NCI-H345 treated with DMSO at 0.1 percent for 48 hours (cell line): ENCODE results near the gene TDRD10.
"Not testable (repeated sequence)": the region's sequence is repeated elsewhere in the genome, so short reads cannot be mapped to it uniquely, and the experiment has no call there.

Experiments used
- DNase-seq: peaks from one replicate; lab custom pipeline; 2025; ENCODE audit not compliant: unreplicated experiment; lab: John Stamatoyannopoulos, UW

TDRD10 gene

DNA sequence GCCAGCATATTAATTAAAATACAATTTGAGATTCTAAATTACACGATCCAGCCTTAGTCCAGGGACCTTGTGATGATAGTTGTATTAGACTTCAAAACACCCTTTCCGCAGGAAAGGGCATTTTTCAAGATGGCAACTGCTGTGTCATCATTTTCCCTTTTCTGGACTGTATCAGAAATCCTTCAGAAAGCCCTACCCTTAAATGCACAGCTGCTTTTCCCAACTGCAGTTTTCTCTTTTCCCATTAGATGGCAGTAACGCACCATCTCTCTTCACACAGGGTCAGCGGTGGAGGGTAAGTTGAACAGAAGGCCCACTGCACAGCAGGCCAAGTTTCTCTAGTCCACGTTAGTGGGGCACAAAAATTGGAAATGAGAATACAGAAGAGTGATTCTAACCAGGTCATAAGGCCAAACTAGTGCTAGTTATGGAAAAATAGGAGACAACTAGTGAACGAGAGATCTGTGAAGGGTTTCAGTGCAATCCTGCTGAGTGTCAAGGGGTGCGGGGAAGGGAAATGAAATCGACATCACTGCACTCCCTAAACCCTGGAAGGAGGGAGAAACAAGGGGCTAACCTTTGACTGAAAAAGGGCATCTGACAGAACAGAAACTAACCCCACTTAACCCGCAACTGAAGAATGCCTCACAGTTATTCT lies 22.1 kb upstream of the TDRD10 start:
- DNase-seq = peak; percentile 93

DNA sequence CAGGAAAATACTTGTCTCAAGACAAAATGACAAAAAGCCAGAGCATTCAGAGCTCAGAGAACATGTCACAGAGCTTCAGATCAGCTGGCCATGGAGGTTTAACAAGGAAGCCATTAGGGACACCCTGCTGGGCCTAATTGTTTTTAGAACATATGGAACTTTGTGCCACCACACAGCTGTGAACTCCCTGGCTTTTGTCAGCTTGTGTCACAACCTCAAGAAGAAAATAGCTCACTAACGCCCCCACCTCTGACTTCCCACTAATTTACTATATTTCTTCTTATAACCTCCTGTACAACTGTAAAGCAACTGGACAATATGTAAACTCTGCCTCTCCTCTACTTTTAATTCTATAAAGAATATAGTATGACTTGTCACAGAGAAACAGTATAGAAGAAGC lies 21.0 kb upstream of the TDRD10 start:
- DNase-seq = no peak

DNA sequence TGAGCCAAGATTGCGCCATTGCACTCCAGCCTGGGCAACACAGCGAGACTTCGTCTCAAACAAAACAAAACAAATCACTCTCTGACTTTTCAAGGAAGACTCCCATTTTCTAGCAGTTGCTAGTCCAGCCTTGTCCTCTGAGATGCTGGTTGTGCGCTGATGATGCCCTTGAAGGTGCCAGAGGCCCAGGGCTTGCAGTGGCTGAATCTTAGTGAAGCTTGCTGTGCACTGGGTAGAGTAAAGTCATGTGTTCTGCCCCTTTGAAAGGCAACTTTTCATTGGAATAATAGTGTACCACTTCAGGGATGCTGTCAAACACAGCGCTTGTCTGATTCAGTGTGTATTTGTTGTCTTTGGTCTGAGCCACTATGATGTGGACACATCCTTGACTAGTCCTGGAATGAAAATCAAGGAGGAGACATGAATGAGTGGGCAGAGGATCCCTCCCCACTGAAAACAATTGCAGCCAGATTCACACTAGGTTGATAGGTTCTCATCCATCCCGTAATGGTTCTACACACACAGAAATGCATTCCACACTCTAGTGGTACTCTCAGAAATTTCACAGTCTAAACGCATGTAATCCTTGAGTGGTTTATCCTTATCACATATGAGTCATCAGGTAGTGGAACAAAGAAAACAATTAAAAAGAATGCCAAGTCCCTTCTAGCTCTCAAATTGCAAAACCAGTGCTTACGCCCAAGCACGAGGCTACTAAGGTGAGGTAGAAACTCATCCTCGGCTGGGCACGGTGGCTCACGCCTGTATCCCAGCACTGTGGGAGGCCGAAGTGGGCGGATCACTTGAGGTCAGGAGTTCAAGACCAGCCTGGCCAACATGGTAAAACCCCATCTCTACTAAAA lies 17.8 kb upstream of the TDRD10 start:
- no peak for DNase-seq

DNA sequence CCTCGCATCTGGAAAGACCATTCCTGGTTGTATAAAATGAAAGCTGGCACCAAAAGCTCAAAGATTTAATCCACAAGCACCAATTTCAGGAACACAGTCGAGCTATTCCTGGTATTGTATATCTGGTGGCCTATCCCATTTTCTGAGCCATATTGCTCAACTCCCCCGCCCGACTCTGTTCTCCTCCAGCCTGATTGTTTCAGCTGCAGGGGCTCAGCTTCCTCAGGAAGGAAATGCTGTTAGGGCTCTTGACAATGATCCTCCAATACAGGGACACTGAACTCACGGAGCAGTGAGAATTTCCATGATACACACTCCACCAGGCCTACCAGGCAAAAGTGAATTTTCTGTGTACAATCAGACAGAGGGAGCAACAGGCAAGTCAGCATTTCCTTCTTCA lies 16.9 kb upstream of the TDRD10 start:
- DNase-seq = no peak

DNA sequence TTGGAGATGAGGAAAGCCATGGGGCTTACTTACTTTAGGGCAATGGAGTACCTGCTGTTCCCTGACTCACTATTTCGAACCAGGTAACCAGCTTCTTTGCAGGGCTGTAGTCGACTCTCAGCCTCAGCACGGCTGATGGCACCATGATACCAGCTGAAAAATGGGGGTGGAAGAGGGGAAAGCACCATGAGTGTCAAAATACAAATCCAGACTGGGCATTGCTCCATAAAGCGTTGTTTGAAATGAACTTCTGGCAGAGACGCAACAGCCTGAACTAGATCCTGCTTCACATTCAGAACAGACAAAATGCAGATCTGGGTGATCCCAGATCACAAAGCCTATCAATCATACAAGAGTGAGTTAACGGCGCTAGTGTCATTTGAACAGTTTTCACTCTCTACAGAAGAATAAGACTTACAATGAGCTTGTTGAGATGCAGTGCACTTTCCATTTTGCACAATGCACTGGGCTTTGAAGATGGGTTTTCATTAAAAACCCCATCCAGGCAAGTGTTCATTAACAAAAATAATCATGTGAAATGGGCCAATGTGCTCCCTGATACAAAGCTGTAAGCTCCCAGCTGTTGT lies 16.0 kb upstream of the TDRD10 start:
- no peak for DNase-seq

DNA sequence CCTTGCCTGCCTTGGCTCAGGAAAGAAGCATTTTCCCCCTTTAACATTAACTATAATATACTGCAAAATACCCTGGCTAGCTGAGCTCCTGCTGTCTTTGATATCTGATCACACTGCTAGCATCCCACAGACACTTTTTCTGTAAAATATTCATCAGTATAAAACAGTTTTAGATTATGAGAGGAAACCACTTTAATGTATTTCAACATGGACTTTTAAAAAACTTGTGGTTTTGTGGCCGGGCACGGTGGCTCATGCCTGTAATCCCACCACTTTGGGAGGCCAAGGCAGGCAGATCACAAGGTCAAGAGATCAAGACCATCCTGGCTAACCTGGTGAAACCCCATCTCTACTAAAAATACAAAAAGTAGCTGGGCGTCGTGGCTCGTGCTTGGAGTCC lies 15.3 kb upstream of the TDRD10 start:
- DNase-seq = not testable (repeated sequence)

DNA sequence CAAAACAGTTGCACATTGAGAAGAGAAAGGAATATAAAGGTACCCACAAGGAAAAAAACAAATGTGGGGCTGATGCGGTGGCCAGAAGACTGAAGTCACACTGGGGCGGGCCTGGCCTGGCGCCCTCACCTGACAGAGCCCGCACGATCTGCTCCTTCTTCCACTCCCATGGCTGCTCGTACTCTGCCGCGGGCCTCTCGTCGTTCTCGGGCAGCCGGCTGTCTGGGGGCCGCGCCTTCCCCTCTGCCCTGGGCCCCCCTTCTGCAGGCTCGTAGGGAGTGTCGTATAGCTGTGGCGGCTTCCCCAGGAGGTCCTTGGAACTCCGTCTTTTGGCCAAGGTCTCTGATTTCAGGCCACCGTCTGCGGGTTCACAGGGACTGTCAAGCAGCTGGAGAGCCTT lies 13.1 kb upstream of the TDRD10 start:
- no peak for DNase-seq

DNA sequence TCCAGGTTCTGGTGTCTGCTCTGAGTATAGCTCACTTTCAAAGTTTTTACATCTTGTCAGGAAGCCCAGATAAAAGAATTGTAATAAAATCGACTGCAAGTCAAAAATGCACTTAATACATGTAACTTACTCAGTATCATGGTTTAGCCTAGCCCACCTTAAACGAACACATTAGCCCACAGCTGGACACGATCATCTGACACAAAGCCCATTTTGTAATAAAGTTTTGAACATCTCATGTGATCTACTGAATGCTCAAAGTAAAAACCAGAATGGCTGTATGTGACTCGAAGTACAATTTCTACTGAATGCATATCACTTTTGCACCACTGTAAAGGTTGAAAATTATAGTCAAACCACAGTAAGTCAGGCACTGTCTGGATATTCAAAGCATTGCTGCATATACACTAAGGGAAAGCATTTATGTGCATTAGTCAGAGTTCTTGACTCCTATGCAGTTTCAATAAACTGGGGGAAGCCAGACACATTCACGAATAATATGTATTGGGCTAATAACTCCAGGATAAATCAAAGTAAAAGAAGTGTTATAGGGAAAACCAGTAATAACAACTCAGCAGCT lies 12.2 kb upstream of the TDRD10 start:
- DNase-seq = no peak

DNA sequence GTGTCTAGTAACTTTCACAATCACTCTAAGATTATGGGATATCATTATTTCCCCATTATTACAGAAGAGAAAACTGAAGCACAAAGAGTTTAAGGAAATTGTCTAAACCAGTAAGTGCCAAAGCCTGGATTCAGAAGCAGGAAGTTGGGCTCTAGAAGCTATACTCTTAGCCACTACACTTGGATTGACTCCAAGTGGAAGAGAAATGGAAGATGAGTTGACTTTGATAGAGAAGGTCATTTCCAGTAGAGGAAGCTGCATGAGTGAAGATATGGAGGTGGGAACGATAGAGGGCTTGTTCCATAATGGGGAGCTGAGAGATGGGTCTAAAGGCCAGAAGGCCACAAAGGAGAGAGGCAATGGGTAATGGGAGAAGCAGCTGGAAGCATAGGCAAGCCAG lies 11.7 kb upstream of the TDRD10 start:
- no peak for DNase-seq

DNA sequence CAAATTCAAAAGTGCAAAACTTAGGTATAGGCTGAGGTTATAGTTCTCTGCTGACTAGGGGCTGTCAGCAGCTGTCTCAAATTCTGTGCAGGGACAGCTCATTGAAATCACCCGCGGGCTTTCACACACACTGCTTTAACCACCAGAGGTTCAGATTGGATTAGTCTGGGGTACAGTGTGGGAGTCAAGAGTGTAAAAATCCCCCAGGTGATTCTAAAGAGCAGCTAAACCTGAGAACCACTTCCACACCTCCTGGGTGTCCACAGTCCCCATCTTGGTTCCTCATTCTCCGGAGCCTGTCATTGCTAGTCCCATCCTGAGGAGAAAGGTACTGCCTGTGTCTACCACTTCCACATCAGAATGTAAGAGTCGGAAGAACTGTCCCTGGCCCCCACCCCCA lies 9.9 kb upstream of the TDRD10 start:
- no peak for DNase-seq

DNA sequence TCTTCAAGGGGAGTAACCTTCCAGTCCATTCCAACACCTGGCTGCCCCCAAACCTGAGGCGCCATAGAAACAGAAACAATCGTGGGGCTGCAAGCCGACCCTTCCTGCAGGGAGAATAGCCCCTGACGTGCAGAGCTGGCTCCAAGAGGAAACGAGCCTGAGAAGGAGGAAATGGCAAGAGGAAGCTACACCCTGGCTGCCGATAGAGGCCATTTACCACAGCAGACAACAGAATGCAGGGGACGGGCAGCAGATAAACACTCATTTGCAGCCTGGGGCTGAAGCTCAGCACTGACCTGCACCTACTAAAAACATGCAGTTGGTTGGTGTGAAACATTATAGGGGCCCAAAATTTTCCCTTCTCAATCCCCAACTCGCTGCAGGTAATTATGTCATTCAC lies 8.7 kb upstream of the TDRD10 start:
- no peak for DNase-seq

DNA sequence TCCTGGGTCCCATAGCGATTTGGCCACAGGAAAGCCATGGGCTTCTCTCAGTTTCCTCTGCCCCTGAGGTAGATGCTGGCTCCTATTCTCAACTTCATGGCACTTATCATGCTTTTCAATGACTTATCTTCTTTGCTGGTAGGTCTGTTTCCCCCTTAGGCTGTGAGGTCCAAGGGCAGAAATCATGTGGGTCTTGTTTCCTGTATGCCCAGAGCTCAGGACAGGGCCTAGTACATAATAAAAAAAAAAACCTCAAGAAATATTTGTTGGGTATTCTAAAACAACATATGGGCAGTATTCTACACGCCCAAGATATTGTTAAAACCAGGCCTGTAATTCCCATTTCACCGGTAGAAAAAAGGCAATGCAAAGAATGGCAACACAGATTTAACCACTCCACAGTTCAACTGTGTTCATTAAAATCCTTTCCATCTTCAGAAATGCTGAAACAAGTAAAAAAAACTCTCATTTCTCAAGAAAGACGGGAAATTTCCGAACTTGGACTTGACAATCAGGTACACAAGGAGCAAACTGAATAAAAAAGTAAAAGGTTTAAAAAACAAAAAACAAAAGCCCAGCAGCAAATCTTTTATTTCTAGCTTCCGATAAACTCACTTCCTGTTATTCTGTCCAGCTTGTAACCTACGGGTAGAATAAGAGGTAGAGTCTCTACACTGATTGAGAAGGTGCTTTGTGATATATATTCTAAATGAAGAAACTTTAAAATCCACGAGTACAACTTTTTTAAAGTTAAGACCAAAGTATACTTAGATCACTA lies 6.3 kb upstream of the TDRD10 start:
- DNase-seq = no peak

DNA sequence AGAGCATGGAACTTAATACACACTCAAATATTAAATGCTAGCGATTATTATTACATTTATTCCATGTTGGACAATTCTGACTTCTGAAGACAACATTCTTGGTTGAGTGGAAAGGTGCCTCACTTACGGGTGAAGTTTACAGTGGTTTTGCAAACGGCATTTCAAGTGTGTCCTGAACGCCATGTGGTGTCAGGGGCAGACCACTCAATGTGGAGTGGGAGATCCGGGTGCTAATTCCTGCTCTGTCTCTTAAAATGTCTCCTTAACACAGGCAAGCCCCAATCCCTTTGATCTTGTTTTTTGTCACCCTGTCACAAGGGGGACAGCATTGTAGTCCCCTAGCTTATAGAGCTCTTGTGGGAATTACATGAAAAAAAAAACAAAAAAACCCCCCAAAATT lies 5.6 kb upstream of the TDRD10 start:
- no peak for DNase-seq

DNA sequence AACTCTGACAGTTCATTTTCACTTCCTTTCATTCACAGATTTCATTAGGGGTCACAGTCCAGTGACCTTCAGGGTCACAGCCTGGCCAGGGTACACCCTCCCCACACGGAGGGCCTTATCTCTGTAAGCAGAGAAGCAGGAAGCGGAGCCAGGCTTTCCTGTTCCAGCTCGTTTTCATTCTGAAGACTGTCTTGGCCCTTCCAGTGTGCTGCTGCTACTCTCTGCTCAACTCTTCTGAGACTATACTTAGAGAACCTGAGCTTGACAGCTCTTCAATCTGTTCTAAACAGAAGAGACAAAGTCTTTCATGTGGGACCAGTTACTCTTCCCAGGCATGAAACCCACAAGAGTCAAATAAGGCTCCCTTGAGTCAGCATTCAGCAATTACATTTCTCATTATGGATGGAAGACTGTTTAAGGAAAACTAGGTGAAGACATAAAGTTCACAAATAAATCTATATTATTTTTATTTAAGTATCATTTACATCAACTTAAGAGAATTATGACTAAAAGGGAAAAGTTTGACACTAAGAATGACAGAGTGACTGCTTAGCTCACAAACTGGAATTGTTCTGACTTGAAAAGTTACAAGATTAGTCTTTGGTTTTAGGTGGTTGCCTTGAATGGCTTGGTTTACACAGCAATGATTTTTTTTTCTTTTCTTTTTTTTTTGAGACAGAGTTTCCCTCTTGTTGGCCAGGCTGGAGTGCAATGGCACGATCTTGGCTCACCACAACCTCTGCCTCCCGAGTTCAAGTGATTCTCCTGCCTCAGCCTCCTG lies 4.8 kb upstream of the TDRD10 start:
- DNase-seq = no peak

DNA sequence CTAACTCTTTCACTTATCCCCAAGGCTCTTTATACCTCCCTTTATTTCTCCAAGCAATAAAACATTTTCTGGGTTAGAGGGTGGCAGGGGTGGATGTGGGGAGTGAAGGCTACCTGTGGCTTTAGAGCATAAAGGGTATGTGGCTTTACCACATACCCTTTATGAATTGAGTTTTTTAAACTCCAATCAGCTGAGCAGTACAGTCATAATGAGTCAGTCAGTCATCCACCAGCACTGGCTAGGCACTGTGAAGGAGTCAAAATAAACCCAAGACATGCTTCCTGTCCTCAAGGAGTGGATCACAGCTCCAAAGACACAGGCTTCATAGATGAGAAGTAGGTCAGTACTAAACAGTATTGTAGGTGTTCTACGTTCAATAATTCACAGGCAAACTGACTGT lies 2.6 kb upstream of the TDRD10 start:
- no peak for DNase-seq

DNA sequence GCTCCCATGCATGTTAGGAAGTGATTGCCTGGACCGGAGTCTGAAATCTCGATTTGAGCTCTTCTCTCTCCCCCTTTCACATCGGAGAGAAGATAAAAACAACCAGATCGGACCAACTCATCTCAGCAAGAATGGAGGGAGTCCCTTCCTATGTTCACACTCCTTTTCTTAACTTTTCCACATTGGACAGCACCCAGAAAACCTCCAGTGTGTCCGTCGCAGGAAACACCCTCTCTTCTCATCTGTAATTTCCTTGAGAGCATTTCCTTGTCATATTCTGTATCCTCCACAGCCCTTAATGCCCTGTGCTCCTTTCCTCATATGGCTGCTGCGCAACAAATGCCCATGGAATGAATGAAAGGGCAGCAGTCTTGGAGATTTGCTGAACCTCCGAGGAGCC lies 1.5 kb upstream of the TDRD10 start:
- no peak for DNase-seq

DNA sequence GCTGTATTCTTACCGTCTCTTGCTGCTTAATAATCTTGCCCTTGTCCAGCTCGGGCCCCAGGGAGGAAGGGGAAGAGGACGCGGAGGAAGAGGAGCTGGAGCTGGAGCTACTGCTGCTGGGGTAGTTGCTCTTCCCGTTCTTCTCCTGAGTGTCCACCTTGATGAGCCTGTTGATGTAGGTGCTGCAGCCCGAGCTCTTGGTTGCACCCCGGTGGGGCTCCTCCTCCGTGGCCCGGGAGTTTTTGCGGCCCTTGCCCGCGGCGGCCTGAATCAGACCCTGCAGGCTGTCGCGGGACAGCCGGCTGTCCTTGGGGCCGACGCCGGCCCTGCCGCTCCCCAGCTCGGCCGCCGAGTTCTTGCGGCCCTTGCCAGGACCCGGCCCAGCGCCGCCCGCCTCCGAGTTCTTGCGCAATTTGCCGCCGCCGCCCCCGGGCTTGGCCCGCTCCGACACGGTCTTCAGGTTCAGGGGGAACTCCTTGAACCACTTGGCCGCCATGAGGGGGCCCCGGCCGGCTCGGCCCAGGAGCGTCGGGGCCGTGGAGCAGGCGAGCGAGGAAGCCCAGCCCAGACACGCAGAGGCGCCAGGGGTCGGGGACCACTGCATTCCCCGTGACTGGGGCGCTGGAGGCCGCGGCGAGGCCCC lies 475 bp upstream of the TDRD10 start:
- no peak for DNase-seq

DNA sequence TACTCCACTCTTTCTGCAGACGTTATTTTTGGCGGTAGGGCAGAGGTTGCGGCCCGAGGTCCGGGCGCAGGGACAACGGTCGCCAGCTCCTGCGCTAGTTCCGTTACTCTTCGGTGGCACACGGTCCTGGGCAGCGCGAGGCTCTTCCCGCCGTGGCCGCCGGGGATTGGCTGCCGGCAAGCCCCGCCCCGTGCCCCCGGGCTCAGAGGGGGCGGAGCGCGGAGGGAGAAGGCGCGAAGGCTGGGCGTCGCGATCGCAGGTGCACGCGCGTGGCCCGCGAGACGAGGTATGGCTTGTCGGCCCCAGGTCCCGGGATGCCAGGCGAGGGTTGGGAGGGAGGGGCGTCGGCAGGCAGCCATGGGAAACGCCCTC lies 711 bp downstream of the TDRD10 start:
- DNase-seq = no peak

DNA sequence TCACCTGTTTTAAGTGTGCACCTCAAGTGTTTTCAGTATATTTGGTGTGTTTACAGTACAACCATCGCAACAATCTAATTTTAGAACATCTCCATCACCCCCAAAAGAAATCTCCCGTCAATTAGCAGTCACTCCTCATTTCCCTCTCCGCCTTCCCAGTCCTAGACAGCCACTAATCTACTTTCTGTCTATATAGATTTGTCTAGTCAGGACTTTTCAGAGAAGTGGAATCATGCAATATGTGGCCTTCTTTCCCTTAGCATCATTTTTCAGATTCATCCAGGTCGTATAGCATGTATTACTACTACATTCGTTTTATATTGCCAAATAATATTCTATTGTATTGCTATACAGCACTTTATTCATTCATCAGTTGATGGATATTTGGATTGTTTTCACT lies 1.9 kb downstream of the TDRD10 start:
- DNase-seq = no peak

DNA sequence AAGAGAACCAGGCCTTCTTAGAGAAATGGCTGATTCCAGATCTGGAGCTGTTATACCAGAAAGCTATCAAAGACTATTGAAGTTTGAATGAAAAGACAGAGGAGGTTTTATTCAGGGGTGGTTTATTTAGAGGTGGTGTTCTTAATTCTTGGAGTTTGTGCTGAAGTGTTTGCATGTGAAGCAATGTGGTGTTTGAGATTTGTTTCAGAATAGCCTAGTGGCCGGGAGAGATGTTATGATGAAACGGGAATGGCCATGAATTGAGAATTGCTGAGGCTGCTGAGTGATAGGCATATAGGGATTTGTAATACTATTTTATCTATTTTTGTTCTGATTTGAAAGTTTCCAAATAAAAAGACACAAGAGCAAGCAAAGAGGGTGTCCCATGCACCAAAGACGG lies 10.7 kb downstream of the TDRD10 start:
- DNase-seq = no peak
